Duodenal mucosa (tissue), 2 donors: ENCODE measurements around the gene DHX57.
A peak's percentile ranks its signal among the peaks of the same experiment; 100 is the strongest.

Experiments used
- H3K27ac ChIP-seq: one replicate; pipeline ENCODE4 v1.7.0; 2013; ENCODE audit warnings: low read depth, low read length
- H3K27me3 ChIP-seq, 2 donors: one replicate each; pipeline ENCODE4 v1.7.0; 2013; ENCODE audit warnings: low read length in 2 of 2, control low read depth in 1 of 2; ENCODE audit not compliant: insufficient read depth in 2 of 2, control insufficient read depth in 1 of 2
- H3K36me3 ChIP-seq, 2 donors: one replicate each; pipeline ENCODE4 v1.7.0; 2013; ENCODE audit warnings: low read length in 2 of 2, control low read depth in 1 of 2; ENCODE audit not compliant: insufficient read depth in 2 of 2, control insufficient read depth in 1 of 2
- H3K4me1 ChIP-seq, 2 donors: one replicate each; pipeline ENCODE4 v1.7.0; 2013; ENCODE audit warnings: low read length in 2 of 2, control low read depth in 1 of 2; ENCODE audit not compliant: insufficient read depth in 2 of 2, control insufficient read depth in 1 of 2
- H3K4me3 ChIP-seq, 2 donors: one replicate each; pipeline ENCODE4 v1.7.0; 2013; ENCODE audit warnings: low read length in 2 of 2, low read depth in 1 of 2
- H3K9ac ChIP-seq, 2 donors: one replicate each; pipeline ENCODE4 v1.7.0; 2013; ENCODE audit warnings: low read length in 2 of 2, low read depth in 1 of 2
- H3K9me3 ChIP-seq, 2 donors: one replicate each; pipeline ENCODE4 v1.7.0; 2013; ENCODE audit warnings: low read length in 2 of 2, control low read depth in 1 of 2; ENCODE audit not compliant: control insufficient read depth in 1 of 2

Gene DHX57, protein sequence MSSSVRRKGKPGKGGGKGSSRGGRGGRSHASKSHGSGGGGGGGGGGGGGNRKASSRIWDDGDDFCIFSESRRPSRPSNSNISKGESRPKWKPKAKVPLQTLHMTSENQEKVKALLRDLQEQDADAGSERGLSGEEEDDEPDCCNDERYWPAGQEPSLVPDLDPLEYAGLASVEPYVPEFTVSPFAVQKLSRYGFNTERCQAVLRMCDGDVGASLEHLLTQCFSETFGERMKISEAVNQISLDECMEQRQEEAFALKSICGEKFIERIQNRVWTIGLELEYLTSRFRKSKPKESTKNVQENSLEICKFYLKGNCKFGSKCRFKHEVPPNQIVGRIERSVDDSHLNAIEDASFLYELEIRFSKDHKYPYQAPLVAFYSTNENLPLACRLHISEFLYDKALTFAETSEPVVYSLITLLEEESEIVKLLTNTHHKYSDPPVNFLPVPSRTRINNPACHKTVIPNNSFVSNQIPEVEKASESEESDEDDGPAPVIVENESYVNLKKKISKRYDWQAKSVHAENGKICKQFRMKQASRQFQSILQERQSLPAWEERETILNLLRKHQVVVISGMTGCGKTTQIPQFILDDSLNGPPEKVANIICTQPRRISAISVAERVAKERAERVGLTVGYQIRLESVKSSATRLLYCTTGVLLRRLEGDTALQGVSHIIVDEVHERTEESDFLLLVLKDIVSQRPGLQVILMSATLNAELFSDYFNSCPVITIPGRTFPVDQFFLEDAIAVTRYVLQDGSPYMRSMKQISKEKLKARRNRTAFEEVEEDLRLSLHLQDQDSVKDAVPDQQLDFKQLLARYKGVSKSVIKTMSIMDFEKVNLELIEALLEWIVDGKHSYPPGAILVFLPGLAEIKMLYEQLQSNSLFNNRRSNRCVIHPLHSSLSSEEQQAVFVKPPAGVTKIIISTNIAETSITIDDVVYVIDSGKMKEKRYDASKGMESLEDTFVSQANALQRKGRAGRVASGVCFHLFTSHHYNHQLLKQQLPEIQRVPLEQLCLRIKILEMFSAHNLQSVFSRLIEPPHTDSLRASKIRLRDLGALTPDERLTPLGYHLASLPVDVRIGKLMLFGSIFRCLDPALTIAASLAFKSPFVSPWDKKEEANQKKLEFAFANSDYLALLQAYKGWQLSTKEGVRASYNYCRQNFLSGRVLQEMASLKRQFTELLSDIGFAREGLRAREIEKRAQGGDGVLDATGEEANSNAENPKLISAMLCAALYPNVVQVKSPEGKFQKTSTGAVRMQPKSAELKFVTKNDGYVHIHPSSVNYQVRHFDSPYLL (N-terminal part only)

DNA sequence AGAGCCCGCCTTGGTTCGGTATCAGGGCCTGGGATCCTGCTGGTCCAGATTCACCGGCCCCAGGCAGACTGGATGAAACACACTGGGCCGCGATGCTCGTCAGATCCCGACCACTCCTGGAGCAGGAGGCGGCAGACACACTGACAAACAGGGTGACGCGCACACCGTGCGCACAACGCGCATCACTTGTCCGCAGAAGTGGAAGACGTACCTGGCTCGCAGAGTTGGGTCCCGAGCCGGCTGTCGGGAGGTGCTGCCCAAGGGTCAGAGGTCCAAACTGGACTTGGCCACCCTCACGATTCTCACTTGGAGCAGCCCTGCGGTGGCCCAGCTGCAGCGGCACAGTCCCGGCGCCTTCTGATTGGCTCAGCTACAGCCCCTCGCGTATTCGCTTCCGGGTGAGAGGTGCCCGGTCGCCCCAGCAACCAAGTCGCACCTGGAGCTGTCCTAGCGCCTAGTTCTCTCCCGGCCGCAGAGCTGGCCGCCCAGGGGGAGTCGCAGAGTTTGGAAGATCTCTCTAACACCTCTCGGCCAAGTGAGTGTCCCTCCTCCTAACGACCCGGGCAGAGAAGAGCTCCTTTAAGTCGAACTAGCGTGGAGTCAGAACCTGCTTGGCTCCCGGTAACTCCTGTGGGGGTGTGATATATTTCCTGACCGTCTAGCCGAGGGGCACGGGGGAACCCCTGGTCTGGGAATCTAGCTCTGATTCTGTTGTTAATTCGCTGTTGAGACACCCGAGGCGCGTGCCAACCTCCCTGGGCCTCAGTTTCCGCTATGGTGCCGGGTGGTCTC lies at the start of gene DHX57, which contains the start of gene MORN2:
TSS of gene DHX57 (minus strand) at position 359 of the 792 bp plus-strand sequence. CDS start 7,529 bp downstream, outside the sequence.
TSS of gene MORN2 (plus strand) at position 401 of the 792 bp plus-strand sequence.
- no peaks in the 10 kb centered on the region for H3K27me3 ChIP-seq
- H3K4me3 ChIP-seq = peak within 1 kb of the TSS; percentile 97 to 99
- no peaks in the 10 kb centered on the region for H3K36me3 ChIP-seq
- H3K9ac ChIP-seq = peak within 1 kb of the TSS; percentile 71 to 72
- no peaks in the 10 kb centered on the region for H3K9me3 ChIP-seq
- peaks cover 14% of the 10 kb centered on the region in 2 donors for H3K4me1 ChIP-seq
- peak within 1 kb of the TSS; percentile 11 for H3K27ac ChIP-seq

DNA sequence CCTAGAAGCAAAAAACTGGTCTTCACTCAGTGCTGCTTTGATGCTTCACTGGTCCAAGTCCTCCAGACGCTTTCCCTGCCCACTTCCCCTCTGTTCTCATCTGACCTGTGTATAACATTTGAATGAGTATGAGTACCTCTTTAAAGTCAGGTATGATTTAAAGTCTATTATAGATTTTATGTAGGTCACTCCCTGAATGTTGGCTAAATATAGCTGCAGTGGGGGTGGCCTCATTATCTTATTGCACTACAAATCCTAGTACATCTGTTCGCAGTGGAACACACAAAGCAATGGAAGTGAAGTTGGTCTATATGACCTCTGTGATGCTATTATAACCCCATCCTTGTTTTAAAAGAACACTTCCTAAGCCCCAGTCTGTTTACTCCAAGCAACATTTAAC lies 47.2 kb upstream of the DHX57 start:
- no peak overlapping the region for H3K27ac ChIP-seq
- H3K9ac ChIP-seq = no peak overlapping the region
- no peaks in the 10 kb centered on the region for H3K36me3 ChIP-seq
- H3K9me3 ChIP-seq = no peaks in the 10 kb centered on the region
- H3K27me3 ChIP-seq = no peaks in the 10 kb centered on the region
- H3K4me3 ChIP-seq = no peak overlapping the region
- no peaks in the 10 kb centered on the region for H3K4me1 ChIP-seq

DNA sequence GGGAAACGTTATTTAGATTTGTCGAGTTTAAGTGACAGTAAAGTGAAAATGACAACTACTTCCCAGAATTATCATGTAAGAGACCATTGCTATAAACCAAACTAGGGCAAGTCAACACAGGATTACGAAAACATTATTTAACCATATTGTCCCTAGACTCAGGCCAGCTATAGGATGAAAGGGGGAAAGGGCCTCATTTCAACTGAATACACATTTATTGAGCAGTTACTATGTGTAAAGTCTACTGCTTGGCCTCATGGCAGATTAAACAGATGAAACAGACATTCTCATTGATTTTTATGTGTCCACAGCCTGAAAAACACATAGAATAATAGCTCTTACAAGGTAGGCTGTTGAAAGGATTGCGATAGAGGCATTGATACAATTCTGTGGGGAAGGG lies 46.7 kb upstream of the DHX57 start:
- Histone ChIP-seq H3K9ac (no peak overlapping the region), H3K36me3 (no peaks in the 10 kb centered on the region), H3K4me1 (no peaks in the 10 kb centered on the region), H3K9me3 (no peaks in the 10 kb centered on the region), H3K27ac (no peak overlapping the region), H3K4me3 (no peak overlapping the region), H3K27me3 (no peaks in the 10 kb centered on the region)

DNA sequence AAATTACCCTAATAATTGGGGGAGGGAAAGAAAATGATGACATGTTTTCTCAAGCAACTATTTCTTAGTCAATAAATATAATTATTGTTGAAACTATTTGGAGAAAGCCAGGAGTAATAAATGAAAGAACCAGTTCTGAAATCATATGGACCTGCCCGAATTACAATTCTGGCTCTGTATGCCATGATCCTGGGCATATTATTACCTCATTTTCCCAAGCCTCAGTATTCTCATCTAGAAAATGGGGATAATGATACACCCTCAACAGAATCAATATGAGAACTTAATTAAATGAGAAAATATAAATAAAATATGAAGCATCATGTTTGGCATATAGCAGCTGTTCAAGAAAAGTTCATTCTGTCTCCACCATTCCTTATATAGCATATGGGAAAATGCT lies 36.9 kb upstream of the DHX57 start:
- Histone ChIP-seq H3K9ac (no peak overlapping the region), H3K27me3 (no peaks in the 10 kb centered on the region), H3K4me3 (no peak overlapping the region), H3K9me3 (no peaks in the 10 kb centered on the region), H3K36me3 (no peaks in the 10 kb centered on the region), H3K4me1 (no peaks in the 10 kb centered on the region), H3K27ac (no peak overlapping the region)

DNA sequence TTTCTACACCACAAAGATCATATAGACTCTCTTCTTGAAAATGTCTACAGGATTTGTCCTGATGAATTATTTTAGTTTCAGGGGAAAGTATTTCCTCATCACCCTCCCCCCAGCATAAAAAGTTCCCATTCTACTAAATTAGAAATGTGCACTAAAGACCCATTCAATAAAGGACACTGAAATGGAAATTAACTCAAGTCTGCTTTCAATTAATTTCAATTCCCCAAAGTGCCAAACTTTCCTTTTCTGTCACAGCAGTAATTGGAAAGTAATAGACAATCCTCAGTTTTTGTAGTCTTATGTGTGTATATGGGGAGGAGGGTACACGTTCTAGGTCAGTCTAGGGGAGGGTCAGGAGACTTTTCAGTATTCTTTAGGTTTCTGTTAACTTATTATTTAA lies 35.5 kb upstream of the DHX57 start:
- Histone ChIP-seq H3K27ac (no peak overlapping the region), H3K4me1 (no peaks in the 10 kb centered on the region), H3K27me3 (no peaks in the 10 kb centered on the region), H3K36me3 (no peaks in the 10 kb centered on the region), H3K4me3 (no peak overlapping the region), H3K9ac (no peak overlapping the region), H3K9me3 (no peaks in the 10 kb centered on the region)

DNA sequence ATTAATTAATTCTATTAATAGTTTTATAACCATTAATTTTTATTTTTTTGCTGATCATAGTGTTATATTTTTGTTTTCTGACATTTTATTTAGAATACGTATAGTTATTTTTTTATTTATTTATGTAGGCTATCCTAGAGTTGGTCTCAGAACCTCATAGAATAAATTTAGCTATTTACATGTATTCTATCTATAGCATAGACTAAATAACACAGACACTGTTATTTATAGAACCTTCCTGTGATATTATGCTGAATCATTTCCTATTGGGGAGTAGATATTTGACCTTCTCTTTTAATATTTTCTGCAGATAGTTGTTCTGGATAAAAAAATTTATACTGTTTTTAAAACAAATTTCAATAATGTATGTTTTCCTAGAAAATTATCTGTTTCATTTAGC lies 34.1 kb upstream of the DHX57 start:
- Histone ChIP-seq H3K9me3 (no peaks in the 10 kb centered on the region), H3K27me3 (no peaks in the 10 kb centered on the region), H3K9ac (no peak overlapping the region), H3K4me3 (no peak overlapping the region), H3K36me3 (no peaks in the 10 kb centered on the region), H3K27ac (no peak overlapping the region), H3K4me1 (no peaks in the 10 kb centered on the region)

DNA sequence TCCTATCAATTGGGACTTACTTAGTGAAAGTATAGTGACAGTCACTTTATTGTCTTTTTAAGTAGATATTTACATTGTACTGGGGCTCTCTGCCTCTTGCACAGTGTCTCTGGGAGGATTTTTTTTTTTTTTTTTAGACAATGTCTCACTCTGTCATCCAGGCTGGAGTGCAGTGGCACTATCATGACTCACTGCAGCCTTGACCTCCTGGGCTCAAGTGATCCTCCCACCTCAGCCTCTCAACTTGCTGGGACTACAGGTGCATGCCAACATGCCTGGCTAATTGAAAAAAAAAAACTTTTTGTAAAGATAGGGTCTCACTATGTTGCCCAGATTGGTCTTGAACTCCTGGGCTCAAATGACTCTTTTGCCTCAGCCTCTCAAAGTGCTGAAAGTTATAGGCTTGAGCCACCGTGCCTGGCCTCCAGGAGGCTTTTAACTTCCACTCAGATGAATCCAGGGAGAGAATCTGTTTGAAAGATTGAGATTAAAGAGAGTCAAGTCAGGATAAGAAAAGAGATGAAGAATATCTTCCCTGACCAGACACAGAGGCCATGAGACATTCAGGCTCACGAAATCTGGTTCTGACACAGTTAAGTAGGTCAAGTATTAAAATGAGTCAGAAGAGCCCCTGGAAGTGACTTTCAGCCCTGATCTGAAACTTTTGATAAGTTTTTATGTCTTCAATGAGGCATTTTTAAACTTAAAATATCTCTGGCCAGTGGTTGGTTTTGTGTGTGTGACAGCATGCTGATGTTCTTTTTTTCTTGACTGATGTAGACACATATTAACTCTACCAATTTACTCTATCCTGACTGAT lies 32.2 kb upstream of the DHX57 start:
- no peak overlapping the region for H3K27ac ChIP-seq
- H3K9ac ChIP-seq = no peak overlapping the region

DNA sequence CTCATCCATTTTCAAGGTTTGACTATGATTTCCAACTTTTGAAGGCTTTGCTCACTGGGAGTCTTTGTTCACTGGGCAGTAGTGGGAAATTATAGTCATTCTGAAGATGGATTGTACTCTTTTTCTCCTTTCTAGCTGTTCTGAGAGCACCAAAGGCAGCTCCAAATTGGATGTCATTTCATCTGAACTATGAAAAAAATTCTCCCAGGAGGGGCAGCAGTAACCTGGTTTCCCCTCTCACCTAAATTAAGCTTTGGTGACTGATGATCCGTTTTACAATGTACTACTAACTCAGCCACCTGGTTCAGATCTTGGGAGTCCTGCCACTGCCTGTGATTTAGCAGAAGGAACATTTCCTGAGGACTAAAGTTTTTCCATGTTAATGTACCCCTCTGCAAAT lies 31.5 kb upstream of the DHX57 start:
- Histone ChIP-seq H3K4me1 (no peaks in the 10 kb centered on the region), H3K4me3 (no peak overlapping the region), H3K9ac (no peak overlapping the region), H3K9me3 (no peaks in the 10 kb centered on the region), H3K36me3 (no peaks in the 10 kb centered on the region), H3K27me3 (no peaks in the 10 kb centered on the region), H3K27ac (no peak overlapping the region)

More for the DNA sequence above, 32.2 kb upstream of the DHX57 start:
- Histone ChIP-seq H3K4me3 (no peak overlapping the region), H3K4me1 (no peaks in the 10 kb centered on the region), H3K36me3 (no peaks in the 10 kb centered on the region), H3K27me3 (no peaks in the 10 kb centered on the region), H3K9me3 (no peaks in the 10 kb centered on the region)

DNA sequence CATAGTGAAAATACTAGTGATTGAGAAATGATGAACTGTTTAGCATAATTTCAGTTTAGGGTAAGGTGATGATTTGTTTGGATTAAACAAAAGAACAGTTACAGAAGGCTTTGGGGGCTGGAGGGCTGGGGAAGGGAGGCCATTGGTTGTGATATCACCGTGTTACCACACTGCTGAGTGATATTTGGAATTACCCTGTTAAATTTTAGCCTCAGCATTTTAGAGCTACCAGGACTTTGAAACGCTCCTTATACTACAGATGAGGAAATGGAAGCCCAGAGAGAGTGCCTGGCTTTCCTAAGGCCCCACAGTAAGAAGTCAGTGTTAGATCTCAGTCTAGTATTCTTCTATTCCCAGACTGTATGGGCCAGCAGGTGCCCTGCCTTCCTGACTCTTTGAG lies 29.5 kb upstream of the DHX57 start:
- Histone ChIP-seq H3K4me3 (no peak overlapping the region), H3K36me3 (no peaks in the 10 kb centered on the region), H3K4me1 (no peaks in the 10 kb centered on the region), H3K27me3 (no peaks in the 10 kb centered on the region), H3K9ac (no peak overlapping the region), H3K27ac (no peak overlapping the region), H3K9me3 (no peaks in the 10 kb centered on the region)
